Activated naive CD4-positive, alpha-beta T cell treated with anti-CD3 and anti-CD28 coated beads, Interleukin-2, amount 50 U/mL, for 16 hours (primary cell): Measurements from ENCODE around the gene C1QTNF2.

Experiments
- DNase-seq: peaks from one replicate; pipeline ENCODE4 v3.0.0-alpha.2; 2020

C1QTNF2 gene

DNA sequence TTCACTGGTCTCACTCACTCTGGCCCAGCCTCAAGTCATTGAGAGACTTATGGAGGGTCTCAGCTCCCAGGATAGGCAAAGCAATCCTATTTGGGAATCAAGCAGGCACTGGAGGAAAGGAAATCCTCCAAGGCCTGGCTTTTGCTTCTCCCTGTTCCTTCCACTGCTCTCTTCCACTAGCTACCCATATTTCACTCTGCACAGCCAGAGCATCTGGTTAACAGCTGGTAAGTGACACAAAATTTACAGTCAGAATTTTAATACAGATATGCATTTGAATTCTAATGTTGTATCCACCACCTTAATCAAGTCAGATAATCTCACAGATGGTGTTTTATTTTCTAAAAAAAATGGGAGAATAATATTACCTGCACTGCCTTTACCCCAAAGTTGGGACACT, 868 bp upstream of the C1QTNF2 start:
- no peak for DNase-seq

GRCh38 chr5:160370713-160371034, 248 bp upstream of the C1QTNF2 start:
- no peak for DNase-seq

DNA sequence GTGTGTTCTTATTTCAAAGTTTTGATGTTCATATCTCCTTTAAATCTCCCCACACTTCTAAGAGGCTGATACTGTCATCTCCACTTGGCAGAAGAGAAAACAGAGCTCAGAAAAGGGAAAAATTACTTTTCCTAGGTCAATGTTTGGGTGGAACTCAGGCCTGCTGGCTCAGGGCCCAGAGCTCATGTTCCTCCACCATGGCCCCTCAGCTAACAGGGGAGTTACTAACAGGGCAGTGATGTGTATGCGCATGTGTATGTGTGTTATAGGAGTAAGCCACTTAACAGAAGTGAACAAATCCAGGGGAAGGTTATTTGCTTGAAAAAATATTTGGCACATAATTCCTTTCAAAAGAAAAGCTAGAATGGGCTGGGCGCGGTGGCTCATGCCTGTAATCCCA, 2.5 kb downstream of the C1QTNF2 start:
- DNase-seq: no peak

DNA sequence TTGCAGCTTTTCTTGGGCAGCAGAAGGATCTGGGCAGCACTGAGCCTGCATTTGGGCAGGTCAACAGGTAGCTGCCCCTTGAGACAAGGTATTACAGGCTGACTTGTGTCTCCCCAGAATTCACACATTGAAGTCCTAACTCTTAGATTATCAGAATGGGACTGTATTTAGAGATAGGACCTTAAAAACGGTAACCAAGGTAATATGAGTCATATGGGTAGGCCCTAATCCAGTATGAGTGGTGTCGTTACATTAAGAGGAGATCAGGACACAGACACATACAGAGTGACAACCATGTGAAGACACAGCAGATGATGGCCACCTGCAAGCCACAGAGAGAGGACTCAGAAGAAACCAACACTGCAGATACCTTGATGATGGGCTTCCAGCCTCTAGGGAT, 3.2 kb downstream of the C1QTNF2 start:
- DNase-seq: no peak

DNA sequence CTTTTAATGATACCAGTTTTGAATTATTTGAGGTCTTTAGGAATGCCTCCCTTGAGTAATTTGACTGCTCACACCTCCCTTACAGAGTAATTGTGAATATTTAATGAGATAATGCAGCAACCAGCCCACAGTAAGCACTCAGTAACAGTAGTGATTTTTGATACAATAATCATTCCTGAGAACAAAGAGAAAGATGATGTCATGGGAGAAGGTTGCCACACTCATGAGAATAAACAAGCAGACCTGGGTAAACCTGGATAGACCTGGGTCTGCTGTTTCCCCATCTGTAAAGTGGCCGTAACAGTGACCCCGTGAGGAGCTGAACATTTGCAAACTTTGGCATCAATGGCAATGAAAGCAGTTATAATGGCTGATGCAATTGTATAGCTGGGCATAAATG, 4.2 kb downstream of the C1QTNF2 start:
- no peak for DNase-seq

DNA sequence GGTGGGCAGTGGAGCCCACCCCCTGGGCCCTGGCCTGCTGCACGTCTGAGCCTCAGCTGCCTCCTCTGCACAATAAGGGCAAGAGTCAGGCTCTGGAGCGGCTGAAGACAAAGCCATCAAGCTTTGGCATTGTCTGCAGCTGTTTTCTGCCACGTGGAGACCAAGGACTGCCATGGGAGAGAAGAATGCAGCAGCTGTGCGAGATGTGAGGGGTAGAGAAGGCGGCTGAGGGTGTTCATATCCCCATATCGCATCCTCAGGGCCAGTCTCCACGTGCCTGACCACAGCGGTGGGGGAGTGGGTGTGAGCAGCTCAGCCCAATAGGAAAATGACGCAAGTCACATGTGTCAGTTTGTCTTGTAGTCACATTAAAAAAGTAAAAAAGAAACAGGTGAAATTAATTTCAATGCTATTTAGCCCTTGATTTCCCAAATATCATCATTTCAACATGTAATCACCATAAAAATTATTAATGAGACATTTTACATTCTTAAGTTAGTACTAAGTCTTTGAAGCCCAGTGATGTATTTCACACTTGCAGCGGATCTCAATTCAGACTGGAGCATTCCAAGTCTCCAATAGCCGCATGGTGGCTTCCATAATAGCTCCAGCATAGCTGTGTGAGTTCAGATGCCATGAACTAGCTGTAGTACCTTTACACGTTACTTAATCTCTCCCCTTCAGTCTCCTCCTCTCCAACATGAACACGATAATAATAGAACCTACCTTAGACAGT, 6.6 kb downstream of the C1QTNF2 start:
- DNase-seq: no peak

DNA sequence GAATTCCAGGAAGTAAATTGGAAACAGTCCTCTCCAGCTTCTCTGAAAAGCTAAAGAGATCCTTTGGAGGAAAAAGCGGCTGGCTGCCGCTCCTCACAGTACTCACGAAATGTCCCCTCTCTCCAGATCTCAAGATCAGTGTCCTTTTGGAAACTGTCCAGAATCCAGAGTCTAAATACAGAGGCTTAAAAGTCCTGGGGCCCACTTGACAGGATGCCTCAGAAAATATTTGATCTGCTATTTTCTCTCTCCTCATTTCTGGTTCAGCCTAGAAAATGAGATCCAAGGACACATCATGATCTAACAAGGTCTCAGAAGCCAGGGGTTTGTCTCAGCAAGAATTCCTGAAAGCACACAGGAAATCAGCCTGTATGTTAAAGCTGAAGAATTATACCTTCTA, 7.2 kb downstream of the C1QTNF2 start:
- DNase-seq: no peak

- DNase-seq: no peak
These were observed 8.7 kb downstream of the C1QTNF2 start for GRCh38 chr5:160361624-160362228.

DNA sequence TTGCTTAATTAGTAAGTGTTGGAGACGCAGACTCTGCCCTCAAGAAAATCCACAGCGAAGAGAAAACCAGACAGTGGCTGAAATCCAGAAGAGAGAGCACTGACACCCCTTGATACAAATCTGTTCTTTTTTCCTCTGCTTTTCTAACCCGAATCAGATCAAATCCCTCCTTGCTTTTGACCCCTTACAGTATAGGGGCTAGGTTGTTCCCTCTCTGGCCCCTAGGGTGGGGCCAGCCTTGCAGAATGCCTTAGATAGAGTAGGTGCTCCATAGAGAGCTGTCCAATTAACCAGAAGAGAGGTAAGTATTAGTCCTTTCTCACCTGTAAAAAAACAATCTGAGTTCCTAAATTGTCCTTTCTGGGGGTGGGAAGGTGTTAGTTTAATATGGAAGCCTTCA, 10.1 kb downstream of the C1QTNF2 start:
- DNase-seq: no peak

GRCh38 chr5:160359816-160360215, 10.6 kb downstream of the C1QTNF2 start:
- no peak for DNase-seq

DNA sequence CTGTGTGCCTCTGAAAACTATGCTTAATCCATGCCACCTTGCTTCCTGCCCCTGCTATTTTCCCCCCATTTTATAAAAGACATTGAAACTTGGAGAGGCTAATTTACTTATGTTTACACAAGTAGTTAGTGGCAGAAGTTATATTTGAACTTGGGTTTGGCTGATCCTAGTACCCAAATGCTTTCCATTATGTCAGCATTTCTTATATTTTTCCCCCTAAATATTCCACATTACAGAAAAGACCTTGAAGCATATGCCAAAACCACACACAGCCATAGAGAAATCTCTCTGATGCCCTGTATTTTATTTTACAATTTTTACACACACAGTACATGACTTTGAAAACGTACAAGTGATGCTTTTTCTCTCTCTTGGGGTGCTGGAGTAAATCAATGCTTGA, 11.2 kb downstream of the C1QTNF2 start:
- no peak for DNase-seq

- DNase-seq: no peak
These were observed 12.5 kb downstream of the C1QTNF2 start for GRCh38 chr5:160357861-160358411.

DNA sequence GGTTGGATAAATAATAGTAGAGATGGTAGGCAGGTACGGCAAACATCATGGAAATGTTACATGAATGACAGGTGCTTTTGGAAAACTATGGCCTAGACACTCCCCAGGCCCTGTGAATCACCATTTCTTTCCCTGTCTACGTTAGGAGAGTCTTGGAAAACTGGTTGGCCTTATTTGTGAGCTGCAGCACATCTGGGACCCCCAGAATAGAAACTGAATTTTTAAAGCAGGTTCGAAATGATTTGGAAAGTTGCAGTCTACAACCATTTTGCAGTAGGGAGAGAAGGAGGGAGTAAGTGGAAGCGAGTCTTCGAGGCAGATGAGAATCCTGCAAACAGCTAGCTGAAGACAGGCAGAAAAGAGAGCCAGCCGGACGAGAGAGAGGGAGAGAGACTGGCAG, 13.0 kb downstream of the C1QTNF2 start:
- DNase-seq: no peak

GRCh38 chr5:160356550-160357347, 13.7 kb downstream of the C1QTNF2 start:
- no peak for DNase-seq

GRCh38 chr5:160354666-160355065, 15.8 kb downstream of the C1QTNF2 start:
- no peak for DNase-seq

- no peak for DNase-seq
These were observed 17.0 kb downstream of the C1QTNF2 start for GRCh38 chr5:160353379-160353778.

- DNase-seq: no peak
These were observed 18.1 kb downstream of the C1QTNF2 start for GRCh38 chr5:160352308-160352707.

DNA sequence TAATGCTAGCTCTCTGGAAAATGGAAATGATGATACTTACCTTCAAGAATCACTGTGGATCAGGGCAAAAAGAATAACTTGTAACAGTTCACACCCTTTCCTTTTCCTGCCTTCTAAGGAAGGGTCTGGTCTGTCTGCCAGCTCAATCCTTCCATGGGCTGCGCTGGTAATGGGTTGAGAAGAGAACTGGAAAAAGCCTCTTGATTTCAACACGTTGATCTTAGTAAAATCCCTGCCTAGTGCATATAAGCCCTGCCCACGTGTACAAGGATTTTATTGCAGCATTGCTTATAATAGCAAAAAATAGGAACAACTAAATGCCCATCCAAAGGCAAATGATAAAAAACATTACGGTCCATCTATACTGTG, 20.5 kb downstream of the C1QTNF2 start:
- no peak for DNase-seq

GRCh38 chr5:160349249-160349934, 21.0 kb downstream of the C1QTNF2 start:
- no peak for DNase-seq

DNA sequence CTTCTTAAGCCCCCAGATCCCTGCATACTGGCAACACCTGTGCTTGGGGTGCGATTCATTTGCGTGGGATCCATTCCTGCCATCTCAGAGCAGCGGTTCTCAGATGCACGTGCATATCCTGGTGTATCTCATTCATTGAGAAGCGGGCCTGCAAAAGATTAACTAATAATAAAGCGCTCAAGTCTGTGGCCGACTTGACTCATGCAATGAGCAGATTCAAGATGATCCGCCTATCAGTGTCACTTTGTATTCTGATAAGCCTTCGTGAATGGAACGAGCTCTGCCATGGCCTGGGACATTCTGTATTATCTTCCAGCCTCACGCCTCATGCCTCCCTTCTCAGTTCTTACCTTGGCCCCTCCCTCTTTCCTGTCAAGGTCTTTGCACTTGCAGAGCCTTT, 22.3 kb downstream of the C1QTNF2 start:
- no peak for DNase-seq

DNA sequence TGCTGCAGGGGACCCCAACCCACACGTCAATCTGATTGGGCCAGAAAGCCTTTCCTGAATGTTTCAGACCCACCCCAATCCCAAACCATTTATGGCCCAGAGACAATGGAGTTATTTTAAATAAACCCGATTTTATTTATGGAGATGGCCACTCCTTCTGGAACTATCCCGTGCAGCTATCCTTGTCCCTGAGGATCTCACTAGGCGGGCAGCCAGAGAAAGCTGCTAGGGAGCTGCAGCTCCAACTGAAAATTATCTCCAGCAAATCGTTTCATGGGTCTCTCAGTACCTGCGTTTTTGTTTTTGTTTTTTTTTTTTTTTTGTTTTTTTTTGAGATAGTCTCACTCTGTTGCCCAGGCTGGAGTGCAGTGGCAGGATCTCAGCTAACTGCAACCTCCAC, 23.0 kb downstream of the C1QTNF2 start:
- DNase-seq: no peak

- no peak for DNase-seq
These were observed 27.9 kb downstream of the C1QTNF2 start for GRCh38 chr5:160342413-160342941.

DNA sequence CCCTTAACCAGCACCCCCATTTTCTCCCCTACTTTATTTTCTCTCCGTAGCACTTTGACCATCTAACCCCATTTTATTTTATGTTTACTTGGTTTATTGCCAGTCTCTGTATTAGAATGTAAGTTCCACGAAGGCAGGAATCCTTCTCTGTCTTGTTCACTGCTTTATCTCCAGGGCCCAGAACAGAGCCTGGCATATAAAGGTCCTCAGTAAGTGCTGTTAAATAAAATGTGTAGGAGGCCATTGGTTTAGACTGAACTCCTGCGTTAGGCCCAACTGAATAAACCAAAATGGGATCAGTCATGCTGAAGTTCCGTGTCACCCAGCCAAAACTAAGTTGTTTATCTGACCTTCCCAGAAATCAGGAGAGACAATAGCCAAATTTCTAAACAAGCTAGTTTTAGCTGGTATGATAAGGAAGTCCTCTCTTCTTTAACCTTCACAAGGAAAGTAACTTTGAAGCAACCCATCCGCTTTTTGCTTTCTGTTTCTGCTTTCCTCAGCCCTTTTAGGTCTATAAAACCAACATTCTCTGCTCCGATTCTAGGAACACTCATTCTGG, 29.0 kb downstream of the C1QTNF2 start:
- no peak for DNase-seq
